ENCODE data around the gene RAB6B. TPM values are rescaled to one million over a fixed set of nuclear protein-coding genes. Genes with fewer than 3 reads are reported as not detected.

The RAB6B gene
- total and polyA plus RNA-seq, 2 of the 4 experiments (the other 2 are of a cell fraction): 0.18 to 1.2 TPM

DNA sequence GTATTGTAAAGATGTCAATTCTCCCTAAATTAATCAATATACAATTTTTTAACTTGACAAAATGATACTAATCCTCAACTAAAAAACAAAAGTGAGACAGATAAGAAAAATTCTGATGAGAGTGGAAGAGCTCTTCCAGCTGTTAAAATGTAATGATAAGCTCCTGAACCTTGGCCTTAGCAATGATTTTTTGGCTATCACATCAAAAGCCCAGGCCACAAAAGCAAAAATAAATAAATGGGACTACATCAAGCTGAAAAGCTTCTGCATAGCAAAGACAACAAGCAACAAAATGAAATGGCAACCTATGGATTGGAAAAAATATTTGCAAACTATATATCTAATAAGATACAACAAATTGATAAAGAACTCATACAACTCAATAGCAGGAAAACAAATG is 114.1 kb downstream of the RAB6B start:
- Histone ChIP-seq H4K8ac (ENCODE audit: low read depth in 2 of 2, low read length in 2 of 2) (no peak overlapping the region), H3K27me3 (ENCODE audit: control insufficient read depth, insufficient read depth, low read length) (peaks cover 12% of the 10 kb centered on the region), H3K79me1 (ENCODE audit: low read depth in 1 of 2, low read length in 2 of 2) (no peaks in the 10 kb centered on the region), H3K9ac (ENCODE audit: low read depth, low read length) (no peak overlapping the region), H2AFZ (replicated peaks; ENCODE audit: low read length, poor library complexity) (no peak overlapping the region), H3K27ac (ENCODE audit: insufficient read depth, low read length) (no peak overlapping the region), H3K56ac (ENCODE audit: extremely low read depth, insufficient read depth, low read length) (no peak overlapping the region), H3K36me3 (ENCODE audit: control insufficient read depth, insufficient read depth, low read length) (no peaks in the 10 kb centered on the region), H2AK5ac (ENCODE audit: low read depth, low read length) (no peak overlapping the region), H4K91ac (ENCODE audit: insufficient read depth, low read depth, low read length) (no peak overlapping the region), H3K9me1 (ENCODE audit: insufficient read depth, low read length) (no peaks in the 10 kb centered on the region), H3K23ac (ENCODE audit: low read depth, low read length) (no peak overlapping the region), H3K4me1 (ENCODE audit: control insufficient read depth, insufficient read depth, low read length) (no peaks in the 10 kb centered on the region), H4K20me1 (ENCODE audit: insufficient read depth, low read length) (no peaks in the 10 kb centered on the region), H3K4me2 (ENCODE audit: low read depth, low read length) (no peak overlapping the region), H3K4ac (ENCODE audit: low read depth, low read length) (no peak overlapping the region), H4K5ac (ENCODE audit: low read depth, low read length) (no peak overlapping the region), H2BK20ac (ENCODE audit: low read depth, low read length) (no peak overlapping the region), H2BK5ac (ENCODE audit: low read depth, low read length, poor library complexity, severe bottlenecking) (no peak overlapping the region), H3K18ac (ENCODE audit: low read depth, low read length) (no peak overlapping the region), H2BK15ac (ENCODE audit: low read depth, low read length) (no peak overlapping the region), H2AK9ac (replicated peaks; ENCODE audit: low read depth, low read length, poor library complexity) (no peak overlapping the region), H3K9me3 (ENCODE audit: control insufficient read depth, insufficient read depth, low read length) (0 out of 2 replicates have a peak, but pooled peaks cover 1% of the 10 kb centered on the region), H3K14ac (replicated peaks; ENCODE audit: low read depth, low read length) (no peak overlapping the region), H2BK120ac (ENCODE audit: low read depth, low read length) (no peak overlapping the region), H3K4me3 (ENCODE audit: insufficient read depth, low read depth, low read length) (no peak overlapping the region)
- CTCF ChIA-PET: no interaction called here
- intact Hi-C loops (cut with micrococcal nuclease) (no loop called here), dilution Hi-C loops (cut with HindIII; ENCODE audit: low sequenced_read_pairs, unreplicated experiment) (no loop called here), in situ Hi-C loops (cut with MboI; ENCODE audit: low sequenced_read_pairs) (no loop called here)
- POLR2A ChIA-PET (ENCODE audit: unreplicated experiment): no interaction called here
- ATAC-seq (ENCODE audit: low read depth) (no peak), DNase-seq (no peak)
- TF ChIP-seq MAZ (IDR thresholded peaks at IDR 0.05; ENCODE audit: borderline replicate concordance, low read depth, low read length): no peak
- TF ChIP-seq MAFK (IDR thresholded peaks at IDR 0.05; ENCODE audit: low read depth, low read length): no peak
- no peak for TF ChIP-seq RFX5 (IDR thresholded peaks at IDR 0.05; ENCODE audit: low read depth, low read length)
- no peak for TF ChIP-seq CHD1 (IDR thresholded peaks at IDR 0.05; ENCODE audit: low read depth, low read length)
- TF ChIP-seq, protein P1, sequence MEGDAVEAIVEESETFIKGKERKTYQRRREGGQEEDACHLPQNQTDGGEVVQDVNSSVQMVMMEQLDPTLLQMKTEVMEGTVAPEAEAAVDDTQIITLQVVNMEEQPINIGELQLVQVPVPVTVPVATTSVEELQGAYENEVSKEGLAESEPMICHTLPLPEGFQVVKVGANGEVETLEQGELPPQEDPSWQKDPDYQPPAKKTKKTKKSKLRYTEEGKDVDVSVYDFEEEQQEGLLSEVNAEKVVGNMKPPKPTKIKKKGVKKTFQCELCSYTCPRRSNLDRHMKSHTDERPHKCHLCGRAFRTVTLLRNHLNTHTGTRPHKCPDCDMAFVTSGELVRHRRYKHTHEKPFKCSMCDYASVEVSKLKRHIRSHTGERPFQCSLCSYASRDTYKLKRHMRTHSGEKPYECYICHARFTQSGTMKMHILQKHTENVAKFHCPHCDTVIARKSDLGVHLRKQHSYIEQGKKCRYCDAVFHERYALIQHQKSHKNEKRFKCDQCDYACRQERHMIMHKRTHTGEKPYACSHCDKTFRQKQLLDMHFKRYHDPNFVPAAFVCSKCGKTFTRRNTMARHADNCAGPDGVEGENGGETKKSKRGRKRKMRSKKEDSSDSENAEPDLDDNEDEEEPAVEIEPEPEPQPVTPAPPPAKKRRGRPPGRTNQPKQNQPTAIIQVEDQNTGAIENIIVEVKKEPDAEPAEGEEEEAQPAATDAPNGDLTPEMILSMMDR (conservative IDR thresholded peaks at IDR 0.05; ENCODE audit: low read depth, low read length): no peak
- no peak for TF ChIP-seq FOS (IDR thresholded peaks at IDR 0.05; ENCODE audit: low read depth, low read length)
- no peak for TF ChIP-seq SMC3 (IDR thresholded peaks at IDR 0.05; ENCODE audit: low read depth, low read length)
- TF ChIP-seq, protein P2, sequence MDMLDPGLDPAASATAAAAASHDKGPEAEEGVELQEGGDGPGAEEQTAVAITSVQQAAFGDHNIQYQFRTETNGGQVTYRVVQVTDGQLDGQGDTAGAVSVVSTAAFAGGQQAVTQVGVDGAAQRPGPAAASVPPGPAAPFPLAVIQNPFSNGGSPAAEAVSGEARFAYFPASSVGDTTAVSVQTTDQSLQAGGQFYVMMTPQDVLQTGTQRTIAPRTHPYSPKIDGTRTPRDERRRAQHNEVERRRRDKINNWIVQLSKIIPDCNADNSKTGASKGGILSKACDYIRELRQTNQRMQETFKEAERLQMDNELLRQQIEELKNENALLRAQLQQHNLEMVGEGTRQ (IDR thresholded peaks at IDR 0.05; ENCODE audit: low read depth, low read length): no peak
- TF ChIP-seq RAD21 (IDR thresholded peaks at IDR 0.05; ENCODE audit: low read length): no peak
- no peak for TF ChIP-seq NFE2L2 (IDR thresholded peaks at IDR 0.05; ENCODE audit: low read depth, low read length)
- TF ChIP-seq, protein P3, sequence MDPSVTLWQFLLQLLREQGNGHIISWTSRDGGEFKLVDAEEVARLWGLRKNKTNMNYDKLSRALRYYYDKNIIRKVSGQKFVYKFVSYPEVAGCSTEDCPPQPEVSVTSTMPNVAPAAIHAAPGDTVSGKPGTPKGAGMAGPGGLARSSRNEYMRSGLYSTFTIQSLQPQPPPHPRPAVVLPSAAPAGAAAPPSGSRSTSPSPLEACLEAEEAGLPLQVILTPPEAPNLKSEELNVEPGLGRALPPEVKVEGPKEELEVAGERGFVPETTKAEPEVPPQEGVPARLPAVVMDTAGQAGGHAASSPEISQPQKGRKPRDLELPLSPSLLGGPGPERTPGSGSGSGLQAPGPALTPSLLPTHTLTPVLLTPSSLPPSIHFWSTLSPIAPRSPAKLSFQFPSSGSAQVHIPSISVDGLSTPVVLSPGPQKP (IDR thresholded peaks at IDR 0.05; ENCODE audit: borderline replicate concordance, low read depth, low read length): no peak
- BruUV-seq (replicated peaks): no TSS peak
